Ammon's horn (tissue), 1 donor: ENCODE results near the gene ANKFY1.

Experiments
- DNase-seq: peaks from one replicate; pipeline ENCODE4 v3.0.0-alpha.2; 2016; ENCODE audit warnings: low spot score

Gene ANKFY1

DNA sequence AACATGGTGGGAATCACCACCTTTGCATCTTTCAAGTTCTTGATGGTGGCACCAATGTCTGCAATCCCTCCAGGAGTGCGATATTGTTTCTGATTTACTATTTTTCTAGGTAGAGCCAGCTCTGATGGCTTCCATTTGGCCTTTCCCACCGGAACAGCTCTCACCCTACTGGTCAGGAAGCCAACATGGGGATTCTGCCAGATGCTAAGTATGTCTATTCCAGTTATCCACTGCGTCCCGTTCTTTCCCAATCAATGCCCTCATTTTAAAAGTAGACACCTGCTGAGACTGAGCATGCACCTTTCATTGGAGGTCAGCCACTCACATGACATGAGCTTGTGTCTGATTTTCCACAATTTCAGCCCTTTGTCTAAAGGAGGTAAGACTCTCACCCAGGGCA lies 144.5 kb downstream of the ANKFY1 start:
- no peak for DNase-seq

DNA sequence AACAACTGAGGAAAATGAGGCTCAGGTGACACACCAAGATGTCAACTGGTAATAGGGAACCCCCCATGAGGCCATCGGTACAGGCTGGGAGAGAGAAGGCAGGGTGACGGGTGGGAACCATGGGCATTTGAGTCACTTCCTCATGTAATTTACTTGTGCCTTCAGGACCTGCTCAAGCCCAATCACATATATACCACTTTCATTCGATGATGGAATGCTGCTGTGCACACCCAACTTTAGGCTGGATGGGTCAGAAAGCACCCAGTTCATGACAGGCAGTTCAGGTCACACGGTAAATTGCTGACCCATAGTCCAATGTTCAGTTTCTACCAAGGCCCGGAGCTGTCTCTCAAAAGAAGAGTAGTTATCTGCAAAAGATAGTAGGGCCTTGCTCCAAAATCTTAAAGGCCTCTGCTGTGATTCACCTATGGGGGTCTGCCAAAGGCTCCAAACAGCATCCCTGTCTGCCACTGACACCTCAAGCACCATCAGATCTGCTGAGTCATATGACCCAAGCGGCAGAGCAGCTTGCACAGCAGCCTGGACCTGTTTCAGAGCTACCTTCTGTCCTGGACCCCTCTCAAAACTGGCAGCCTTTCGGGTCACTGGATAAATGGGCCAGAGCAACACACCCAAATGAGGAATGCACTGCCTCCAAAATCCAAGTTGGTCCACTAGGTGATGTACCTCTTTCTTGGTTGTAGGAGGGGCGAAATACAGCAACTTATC lies 145.6 kb downstream of the ANKFY1 start:
- no peak for DNase-seq

DNA sequence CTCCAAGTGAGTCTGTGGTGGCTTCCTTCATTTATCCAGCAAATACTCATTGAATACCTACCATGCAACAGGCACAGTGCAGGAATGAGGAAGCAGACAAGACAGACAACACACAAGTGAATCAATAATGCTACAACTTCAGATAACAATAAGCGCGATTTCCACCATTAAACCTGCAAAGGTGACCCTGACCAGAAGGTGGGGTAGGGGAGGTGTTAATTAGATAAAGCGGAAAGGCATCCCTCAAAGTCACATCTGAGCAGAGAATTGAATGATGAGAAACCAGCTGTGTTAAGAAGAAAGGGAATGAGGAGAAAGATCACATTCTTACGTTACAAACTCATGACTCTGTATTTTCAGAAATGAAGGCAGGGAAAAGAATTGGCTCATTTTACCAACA lies 147.3 kb downstream of the ANKFY1 start:
- DNase-seq = no peak
